ENCODE results near the gene SMIM11. TPM values are rescaled to one million over a fixed set of nuclear protein-coding genes. Genes with fewer than 3 reads are reported as not detected.
"Not testable (repeated sequence)": the region's sequence is repeated elsewhere in the genome, so short reads cannot be mapped to it uniquely, and the experiment has no call there.

Gene SMIM11
- total and polyA plus RNA-seq, 3 experiments from 2014 or later: 3.4 to 20.0 (median 9.2) TPM

DNA sequence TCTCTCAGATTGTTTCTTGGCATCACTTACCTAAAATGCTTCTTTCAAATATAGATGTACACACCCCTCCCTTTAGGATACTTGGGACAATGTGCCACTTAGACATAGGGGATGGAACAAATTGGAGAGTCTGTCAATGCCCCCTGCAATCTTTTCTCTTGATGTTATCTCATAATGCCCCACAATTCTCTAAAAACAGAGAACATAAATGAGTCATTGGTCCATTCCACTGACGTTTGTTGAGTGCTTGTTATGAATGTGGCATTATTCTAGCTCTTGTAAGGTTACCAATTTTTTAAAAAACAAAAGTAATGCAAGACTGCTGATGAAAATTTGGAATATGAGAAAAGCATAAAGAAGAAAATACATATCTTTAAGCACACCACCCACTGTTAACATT lies 5.6 kb upstream of the SMIM11 start:
- H3K9me3 ChIP-seq (ENCODE audit: low read length): no peaks in the 10 kb centered on the region
- no peak overlapping the region for H3K27ac Mint-ChIP-seq
- ChIA-PET POLR2A (no interaction called here), CTCF (interaction anchor here (1.7 kb wide), 1 partner anchor 8 kb away, joined by 7 read pairs; no protein-coding TSS in a partner anchor)
- peaks cover 9 to 21% of the 10 kb centered on the region in 2 donors for H3K27me3 Mint-ChIP-seq
- H3K9me3 Mint-ChIP-seq: no peaks in the 10 kb centered on the region
- H3K36me3 ChIP-seq (ENCODE audit: insufficient read depth, low read length): no peaks in the 10 kb centered on the region
- no peak overlapping the region for H3K4me3 ChIP-seq (ENCODE audit: low read length)
- no peak for DNase-seq
- H3K27me3 ChIP-seq (ENCODE audit: insufficient read depth, low read length, poor library complexity, severe bottlenecking): no peaks in the 10 kb centered on the region
- no peaks in the 10 kb centered on the region for H3K4me1 ChIP-seq (ENCODE audit: insufficient read depth, low read length)
- H3K4me1 Mint-ChIP-seq: no peaks in the 10 kb centered on the region
- no peak overlapping the region for H3K27ac ChIP-seq (ENCODE audit: low read depth, low read length)
- no peak overlapping the region for H3K4me3 Mint-ChIP-seq
- no peaks in the 10 kb centered on the region for H3K36me3 Mint-ChIP-seq

DNA sequence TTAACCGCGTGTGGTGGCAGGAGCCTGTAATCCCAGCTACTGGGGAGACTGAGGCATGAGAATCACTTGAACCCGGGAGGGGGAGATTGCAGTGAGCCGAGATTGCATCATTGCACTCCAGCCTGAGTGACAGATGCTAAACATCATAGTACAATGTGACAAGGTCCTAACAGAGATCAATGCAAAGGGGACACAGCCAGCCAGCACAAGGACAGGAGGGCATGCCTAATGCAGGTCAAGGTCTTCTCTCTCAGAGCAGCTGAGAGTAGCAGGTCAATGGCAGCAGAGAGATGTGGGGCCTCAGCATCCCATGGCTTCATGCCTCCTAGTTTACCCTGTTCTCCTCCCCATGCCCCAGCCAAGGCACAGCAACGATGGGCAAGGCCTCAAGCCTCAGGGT lies 3.0 kb upstream of the SMIM11 start:
- Mint-ChIP-seq H3K27ac (no peak overlapping the region), H3K4me1 (no peaks in the 10 kb centered on the region), H3K36me3 (no peaks in the 10 kb centered on the region), H3K9me3 (no peaks in the 10 kb centered on the region), H3K4me3 (peak overlapping the region in 1 of 7 donors; percentile 77), H3K27me3 (peaks cover 7 to 21% of the 10 kb centered on the region in 2 donors)
- POLR2A ChIA-PET: no interaction called here
- Histone ChIP-seq H3K4me3 (ENCODE audit: low read length) (no peak overlapping the region), H3K4me1 (ENCODE audit: insufficient read depth, low read length) (no peaks in the 10 kb centered on the region), H3K27me3 (ENCODE audit: insufficient read depth, low read length, poor library complexity, severe bottlenecking) (no peaks in the 10 kb centered on the region), H3K36me3 (ENCODE audit: insufficient read depth, low read length) (no peaks in the 10 kb centered on the region), H3K27ac (ENCODE audit: low read depth, low read length) (no peak overlapping the region), H3K9me3 (ENCODE audit: low read length) (no peaks in the 10 kb centered on the region)
- DNase-seq: no peak
- CTCF ChIA-PET: interaction anchor here (1.7 kb wide), 1 partner anchor 10 kb away, joined by 6 read pairs; no protein-coding TSS in a partner anchor

DNA sequence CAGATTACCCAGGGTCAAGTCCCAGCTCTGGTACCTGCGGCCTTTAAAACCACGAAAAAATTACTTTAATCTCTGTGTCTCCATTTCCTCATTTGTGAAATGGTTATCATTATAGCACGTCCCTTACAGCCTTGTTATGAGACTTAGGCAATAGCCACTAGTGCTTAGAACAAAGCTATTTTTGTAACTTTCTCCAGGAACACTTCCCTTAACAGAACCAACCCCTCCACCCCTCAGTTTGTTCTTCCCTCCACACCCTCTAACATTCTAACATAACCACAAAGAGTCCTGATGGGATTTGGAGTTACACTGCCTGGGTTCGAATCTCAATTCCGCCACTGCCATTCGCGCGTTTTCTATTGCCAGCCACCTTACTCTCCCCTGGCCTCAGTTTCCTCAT lies 845 bp upstream of the SMIM11 start:
- H3K27me3 Mint-ChIP-seq: peaks cover 3 to 12% of the 10 kb centered on the region in 2 donors
- H3K4me1 Mint-ChIP-seq; H3K9me3 ChIP-seq (ENCODE audit: low read length); DNase-seq; H3K27me3 ChIP-seq (ENCODE audit: insufficient read depth, low read length, poor library complexity, severe bottlenecking); H3K27ac ChIP-seq (ENCODE audit: low read depth, low read length); H3K4me1 ChIP-seq (ENCODE audit: insufficient read depth, low read length); CTCF ChIA-PET; H3K36me3 Mint-ChIP-seq; POLR2A ChIA-PET; H3K27ac Mint-ChIP-seq; H3K36me3 ChIP-seq (ENCODE audit: insufficient read depth, low read length); H3K4me3 Mint-ChIP-seq; H3K9me3 Mint-ChIP-seq; H3K4me3 ChIP-seq (ENCODE audit: low read length): not testable (repeated sequence)

DNA sequence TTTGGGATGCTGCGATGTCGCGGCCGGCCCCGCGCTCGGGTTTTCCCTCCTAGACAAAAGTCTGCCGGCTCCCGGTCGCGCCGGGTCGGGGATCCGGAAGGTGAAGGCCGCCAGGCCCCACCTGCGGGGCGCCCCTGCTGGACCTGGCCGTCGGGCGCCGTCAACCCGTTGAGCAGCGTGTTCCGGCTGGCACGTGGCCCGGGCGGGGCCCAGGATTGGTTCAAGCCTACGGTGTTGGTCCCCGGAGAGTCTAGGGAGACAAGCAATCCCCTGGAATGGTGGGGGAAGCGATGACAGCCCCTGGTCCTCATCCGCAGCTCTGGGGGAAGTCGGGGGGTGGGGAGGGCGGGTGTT lies 289 bp downstream of the SMIM11 start:
- H3K36me3 ChIP-seq (ENCODE audit: insufficient read depth, low read length); H3K4me3 ChIP-seq (ENCODE audit: low read length); H3K27me3 Mint-ChIP-seq; H3K4me3 Mint-ChIP-seq; H3K4me1 Mint-ChIP-seq; POLR2A ChIA-PET; H3K27me3 ChIP-seq (ENCODE audit: insufficient read depth, low read length, poor library complexity, severe bottlenecking); H3K27ac Mint-ChIP-seq; H3K36me3 Mint-ChIP-seq; H3K27ac ChIP-seq (ENCODE audit: low read depth, low read length); DNase-seq; H3K9me3 ChIP-seq (ENCODE audit: low read length); CTCF ChIA-PET; H3K9me3 Mint-ChIP-seq; H3K4me1 ChIP-seq (ENCODE audit: insufficient read depth, low read length): not testable (repeated sequence)

DNA sequence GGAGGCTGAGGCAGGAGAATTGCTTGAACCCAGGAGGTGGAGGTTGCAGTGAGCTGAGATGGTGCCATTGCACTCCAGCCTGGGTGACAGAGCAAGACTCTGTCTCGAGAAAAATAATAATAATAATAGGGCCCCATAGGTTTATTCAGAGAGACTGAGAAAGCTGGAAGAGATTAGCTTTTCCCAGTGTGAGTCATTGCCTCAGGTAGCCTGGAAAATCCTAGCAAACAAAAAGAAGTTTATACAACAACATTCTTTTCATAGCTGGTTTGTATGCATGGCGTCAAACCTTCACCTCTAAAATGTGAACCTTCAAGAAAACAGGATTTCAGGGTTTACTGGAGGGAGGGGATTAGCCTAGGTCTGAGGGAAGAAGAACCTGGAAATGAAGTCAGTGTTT lies 7.8 kb downstream of the SMIM11 start:
- DNase-seq; CTCF ChIA-PET; H3K4me3 Mint-ChIP-seq; H3K27me3 ChIP-seq (ENCODE audit: insufficient read depth, low read length, poor library complexity, severe bottlenecking); H3K4me1 ChIP-seq (ENCODE audit: insufficient read depth, low read length); H3K27ac ChIP-seq (ENCODE audit: low read depth, low read length); H3K4me3 ChIP-seq (ENCODE audit: low read length); H3K4me1 Mint-ChIP-seq; H3K36me3 Mint-ChIP-seq; H3K9me3 Mint-ChIP-seq; H3K27me3 Mint-ChIP-seq; POLR2A ChIA-PET; H3K36me3 ChIP-seq (ENCODE audit: insufficient read depth, low read length); H3K9me3 ChIP-seq (ENCODE audit: low read length); H3K27ac Mint-ChIP-seq: not testable (repeated sequence)

DNA sequence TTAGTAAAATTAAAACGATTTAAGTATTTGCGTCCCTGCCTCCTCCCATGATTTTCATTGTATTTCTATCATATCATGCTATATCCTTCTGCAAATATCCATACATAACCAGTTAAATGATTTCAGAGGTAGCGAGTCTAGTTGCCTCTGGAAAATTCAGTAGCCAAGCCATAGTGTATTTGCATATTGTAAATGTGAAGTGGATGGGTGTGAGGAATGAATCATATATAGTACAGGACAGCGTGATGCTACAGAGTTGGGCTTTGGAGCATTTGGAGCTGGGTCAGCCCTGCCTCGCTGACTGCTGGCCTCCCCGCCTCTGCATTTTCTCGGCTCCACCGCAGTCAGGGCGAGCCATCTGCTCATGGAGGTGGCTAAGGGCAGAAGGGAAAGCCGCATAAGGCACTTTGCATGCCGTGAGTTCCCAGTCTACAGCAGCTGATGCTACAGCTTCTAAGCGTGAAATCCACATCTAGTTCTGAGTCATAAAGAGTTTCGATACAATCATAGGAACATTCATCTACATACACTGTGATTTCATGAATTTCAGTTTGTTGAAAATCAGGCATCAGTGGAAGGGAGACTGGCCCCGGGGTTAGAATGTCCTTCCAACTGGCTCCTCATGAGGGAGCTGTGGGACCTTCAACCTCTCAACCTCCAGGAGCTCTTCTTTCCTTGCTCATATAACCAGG lies 8.6 kb downstream of the SMIM11 start:
- POLR2A ChIA-PET; H3K36me3 Mint-ChIP-seq; H3K27me3 ChIP-seq (ENCODE audit: insufficient read depth, low read length, poor library complexity, severe bottlenecking); H3K27ac Mint-ChIP-seq; CTCF ChIA-PET; H3K9me3 ChIP-seq (ENCODE audit: low read length); DNase-seq; H3K4me1 Mint-ChIP-seq; H3K4me3 ChIP-seq (ENCODE audit: low read length); H3K4me3 Mint-ChIP-seq; H3K27me3 Mint-ChIP-seq; H3K9me3 Mint-ChIP-seq; H3K4me1 ChIP-seq (ENCODE audit: insufficient read depth, low read length); H3K36me3 ChIP-seq (ENCODE audit: insufficient read depth, low read length); H3K27ac ChIP-seq (ENCODE audit: low read depth, low read length): not testable (repeated sequence)

DNA sequence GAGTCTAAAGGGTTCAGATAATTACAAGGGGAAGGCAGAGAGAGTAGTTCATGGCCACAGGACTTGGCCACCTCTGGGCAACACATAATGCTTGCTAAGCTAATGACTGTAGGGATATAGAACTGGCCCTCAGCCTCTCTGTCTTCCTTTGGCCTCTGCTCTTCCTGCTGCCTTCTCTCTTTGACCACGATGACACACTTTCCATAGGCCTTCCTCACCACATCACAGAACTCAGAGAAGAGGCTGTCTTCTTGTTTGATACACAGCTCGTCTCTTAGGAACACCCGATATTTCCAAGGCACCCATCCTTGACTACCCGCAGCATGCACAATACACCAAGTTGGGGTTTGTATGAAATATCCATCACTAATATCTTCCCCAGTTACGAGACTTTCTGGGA lies 25.2 kb downstream of the SMIM11 start:
- H3K4me3 ChIP-seq (ENCODE audit: low read length); H3K27ac ChIP-seq (ENCODE audit: low read depth, low read length); H3K4me3 Mint-ChIP-seq; H3K27ac Mint-ChIP-seq; H3K4me1 ChIP-seq (ENCODE audit: insufficient read depth, low read length); H3K36me3 Mint-ChIP-seq; H3K36me3 ChIP-seq (ENCODE audit: insufficient read depth, low read length); H3K4me1 Mint-ChIP-seq; H3K27me3 Mint-ChIP-seq; H3K27me3 ChIP-seq (ENCODE audit: insufficient read depth, low read length, poor library complexity, severe bottlenecking); CTCF ChIA-PET; DNase-seq; POLR2A ChIA-PET; H3K9me3 Mint-ChIP-seq; H3K9me3 ChIP-seq (ENCODE audit: low read length): not testable (repeated sequence)

DNA sequence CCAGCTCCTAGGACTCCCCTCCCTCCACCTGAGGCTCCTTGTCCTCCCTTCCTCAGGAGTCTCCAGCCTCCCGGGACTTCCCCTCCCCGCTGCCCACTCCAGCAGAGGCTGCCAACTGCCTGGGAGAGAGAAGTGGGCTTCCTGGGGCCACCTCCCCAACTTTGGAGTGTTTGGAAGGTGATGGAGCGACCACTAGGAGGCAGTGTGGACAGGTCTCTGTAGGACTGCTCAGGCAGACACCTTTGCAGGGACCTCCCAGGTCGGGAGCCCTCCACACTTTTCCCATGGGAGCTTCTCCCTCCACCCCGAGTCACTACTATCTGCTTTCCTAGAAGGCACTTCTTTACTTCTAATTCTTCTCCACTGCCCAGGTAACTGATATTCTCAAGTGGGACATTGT lies 29.4 kb downstream of the SMIM11 start:
- CTCF ChIA-PET; H3K9me3 ChIP-seq (ENCODE audit: low read length); H3K9me3 Mint-ChIP-seq; H3K4me3 ChIP-seq (ENCODE audit: low read length); H3K4me1 ChIP-seq (ENCODE audit: insufficient read depth, low read length); POLR2A ChIA-PET; H3K36me3 ChIP-seq (ENCODE audit: insufficient read depth, low read length); H3K27me3 Mint-ChIP-seq; H3K4me1 Mint-ChIP-seq; H3K27ac Mint-ChIP-seq; DNase-seq; H3K27me3 ChIP-seq (ENCODE audit: insufficient read depth, low read length, poor library complexity, severe bottlenecking); H3K36me3 Mint-ChIP-seq; H3K27ac ChIP-seq (ENCODE audit: low read depth, low read length); H3K4me3 Mint-ChIP-seq: not testable (repeated sequence)

DNA sequence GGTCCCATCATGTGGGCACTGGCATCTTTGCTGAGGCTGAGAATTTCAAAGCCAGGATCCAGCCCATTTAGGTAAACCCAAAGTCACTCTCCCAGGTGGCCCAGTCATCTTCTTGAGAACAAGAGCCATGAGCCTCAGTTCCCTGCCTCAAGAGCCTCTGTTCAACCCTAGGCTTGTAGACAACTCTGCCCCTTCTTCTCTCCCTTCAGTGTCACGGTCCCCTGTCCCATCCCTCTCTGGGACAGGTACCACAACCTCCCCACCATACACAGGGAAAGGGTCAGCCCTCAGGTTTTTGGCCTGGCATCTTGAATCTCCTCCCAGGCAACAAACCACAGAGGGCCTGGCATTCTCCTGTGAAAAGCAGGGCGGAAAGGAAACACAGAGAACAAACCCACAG lies 30.4 kb downstream of the SMIM11 start:
- POLR2A ChIA-PET; H3K9me3 ChIP-seq (ENCODE audit: low read length); H3K36me3 ChIP-seq (ENCODE audit: insufficient read depth, low read length); H3K27me3 Mint-ChIP-seq; H3K36me3 Mint-ChIP-seq; H3K9me3 Mint-ChIP-seq; H3K27me3 ChIP-seq (ENCODE audit: insufficient read depth, low read length, poor library complexity, severe bottlenecking); H3K4me3 ChIP-seq (ENCODE audit: low read length); CTCF ChIA-PET; DNase-seq; H3K27ac Mint-ChIP-seq; H3K4me1 ChIP-seq (ENCODE audit: insufficient read depth, low read length); H3K27ac ChIP-seq (ENCODE audit: low read depth, low read length); H3K4me3 Mint-ChIP-seq; H3K4me1 Mint-ChIP-seq: not testable (repeated sequence)
